Ovary (tissue), 9 donors: Measurements from ENCODE around the gene PGAP6. TPM values are rescaled to one million over a fixed set of nuclear protein-coding genes. Genes with fewer than 3 reads are reported as not detected.
A peak's percentile ranks its signal among the peaks of the same experiment; 100 is the strongest.

Experiments
- DNase-seq, 5 donors: peaks; one replicate each; pipeline ENCODE4 v3.0.0-alpha.2; 2019 to 2020
- H3K27ac ChIP-seq, 2 donors: fragments of 200-600 bp; one replicate each; pipeline versions ENCODE4 v1.5.1 to v1.8.0; 2019 to 2022
- H3K27me3 ChIP-seq: fragments of 200-600 bp; one replicate; pipeline ENCODE4 v1.8.0; 2022
- H3K36me3 ChIP-seq: fragments of 200-600 bp; sonication (generic); one replicate; pipeline ENCODE4 v1.5.1; 2019
- H3K4me1 ChIP-seq: one replicate; pipeline ENCODE4 v1.8.1; 2013; ENCODE audit warnings: mild to moderate bottlenecking, moderate library complexity; ENCODE audit not compliant: insufficient read depth
- H3K4me3 ChIP-seq: fragments of 200-600 bp; sonication (generic); one replicate; pipeline ENCODE4 v1.5.1; 2017
- H3K9me3 ChIP-seq, 2 donors: fragments of 200-600 bp in 1 of 2; sonication (generic) in 1 of 2; one replicate each; pipeline versions ENCODE4 v1.5.1 to v1.8.1; 2013 to 2019; ENCODE audit warnings: mild to moderate bottlenecking in 1 of 2, moderate library complexity in 1 of 2
- CTCF ChIP-seq, 3 donors: fragments of 450-650 bp in 2 of 3; fragments of 200-600 bp in 1 of 3; IDR thresholded peaks; one replicate each; pipeline versions ENCODE4 v1.5.1 to v1.8.0; 2016 to 2022; ENCODE audit warnings: antibody characterized with exemption in 3 of 3, mild to moderate bottlenecking in 1 of 3
- EP300 ChIP-seq: sonication (generic); formaldehyde crosslinking; IDR thresholded peaks from one replicate; pipeline ENCODE4 v1.6.1; 2017; ENCODE audit warnings: antibody characterized with exemption
- POLR2A ChIP-seq: fragments of 450-650 bp; IDR thresholded peaks from one replicate; pipeline ENCODE4 v1.6.1; 2017; ENCODE audit warnings: antibody characterized with exemption, mild to moderate bottlenecking, moderate library complexity
- WGBS, 3 donors: extraction: QIAGEN DNeasy Blood & Tissue Kit in 1 of 3; methylation state at CpG; one replicate each; pipeline versions ENCODE4 v1.1.5 to v1.1.7; 2013 to 2017; 5-methylcytosine and 5-hydroxymethylcytosine counted together
- intact Hi-C, 4 donors: fragments of 100-400 bp; cut with DNase I; formaldehyde crosslinking; loops; one replicate each; pipeline versions ENCODE4 v1.11.0 to v1.15.1; 2022 to 2023
- polyA plus RNA-seq, 2 donors: library from polyadenylated mRNA; stranded (reverse); fragments of 200-250 nt in 1 of 2; fragments of 350-450 nt in 1 of 2; fragmentation: Illumina TruSeq in 1 of 2; extraction: RNeasy Lipid Tissue Mini Kit (QIAGEN cat#74804) in 1 of 2; gene quantifications; one replicate each; pipeline ENCODE4 v1.2.3, GENCODE V29; 2013 to 2014
- total RNA-seq, 7 donors: library from RNA; depleted of rRNA in 2 of 7; stranded (reverse); fragments of >200 nt in 2 of 7; fragmentation: NEBNext Ultra II Directional in 3 of 7; extraction: Animal tissue kit (Norgen Biotek cat#: 25700) in 3 of 7; gene quantifications; one replicate each; pipeline versions ENCODE4 v1.1.0 to v1.2.4, GENCODE V29; 2016 to 2023
- donor health status: DM: no; HTN: no; CAD: no; lungs with moderate emphysema.
- donor health status: DM: no; HTN: no; CAD: no.
- donor health status: Bipolar disorder and iron deficiency.
- donor health status: DM: yes; HTN: yes; CAD: no.
- donor health status: DM: no; HTN: no; CAD: no.
- donor health status: DM: yes; HTN: yes; CAD: no.

PGAP6 gene
- total and polyA plus RNA-seq, 9 donors = 13.0 to 39.8 (median 19.4) TPM

- no peaks in the 10 kb centered on the region for H3K9me3 ChIP-seq
- H3K27me3 ChIP-seq = no peaks in the 10 kb centered on the region
- H3K4me3 ChIP-seq = no peak overlapping the region
- H3K4me1 ChIP-seq = peaks cover 4% of the 10 kb centered on the region
- peak in 2 of 5 donors; percentile 40 to 43 for DNase-seq
- no peak for TF ChIP-seq CTCF (IDR thresholded peaks at IDR 0.05)
- no peak for TF ChIP-seq POLR2A
- TF ChIP-seq EP300 = no peak
- H3K27ac ChIP-seq = no peak overlapping the region
- no peaks in the 10 kb centered on the region for H3K36me3 ChIP-seq
- intact Hi-C loops = loop anchor here in 2 of 4 donors (10.0 kb wide), 2 partner anchors 271 to 281 kb away; partner anchors contain the start of gene RHOT2 (in 1 of the 2)
- WGBS, 3 donors = 48 to 76% (median 63%) methylated on average over 33 of the region's 33 CpGs
Observed at GRCh38 chr16:383326-384051, 1.7 kb upstream of the PGAP6 start.

- no peaks in the 10 kb centered on the region for H3K9me3 ChIP-seq
- peak overlapping the region; percentile 63 for H3K4me3 ChIP-seq
- WGBS, 3 donors = 0 to 3% (median 1%) methylated on average over 3 to 73 of the region's 73 CpGs
- intact Hi-C loops = loop anchor here in 2 of 4 donors (10.0 kb wide), 2 partner anchors 274 to 284 kb away; partner anchors contain the start of gene RHOT2 (in 1 of the 2)
- H3K27ac ChIP-seq = peak overlapping the region in 1 of 2 donors; percentile 30
- peak in 3 of 5 donors; percentile 39 to 62 (median 51) for DNase-seq
- H3K4me1 ChIP-seq = peaks cover 4% of the 10 kb centered on the region
- no peaks in the 10 kb centered on the region for H3K27me3 ChIP-seq
- no peaks in the 10 kb centered on the region for H3K36me3 ChIP-seq
- TF ChIP-seq POLR2A = no peak
- no peak for TF ChIP-seq CTCF (IDR thresholded peaks at IDR 0.05)
- TF ChIP-seq EP300 = no peak
Observed at GRCh38 chr16:381012-381788, 578 bp downstream of the PGAP6 start.

GRCh38 chr16:380762-381011 is 1.1 kb downstream of the PGAP6 start:
- Histone ChIP-seq H3K27ac (peak overlapping the region in 1 of 2 donors; percentile 30), H3K36me3 (no peaks in the 10 kb centered on the region), H3K4me3 (peak overlapping the region; percentile 63), H3K27me3 (no peaks in the 10 kb centered on the region), H3K9me3 (no peaks in the 10 kb centered on the region), H3K4me1 (peaks cover 4% of the 10 kb centered on the region)
- 8 to 9% (median 9%) methylated on average over 9 to 12 of the region's 12 CpGs for WGBS, 3 donors
- DNase-seq = no peak
- intact Hi-C loops = loop anchor here in 2 of 4 donors (10.0 kb wide), 2 partner anchors 274 to 284 kb away; partner anchors contain the start of gene RHOT2 (in 1 of the 2)
- TF ChIP-seq CTCF (IDR thresholded peaks at IDR 0.05) (no peak), EP300 (no peak), POLR2A (no peak)

GRCh38 chr16:379961-380761 is 1.6 kb downstream of the PGAP6 start:
- Histone ChIP-seq H3K9me3 (no peaks in the 10 kb centered on the region), H3K27ac (no peak overlapping the region), H3K4me1 (peaks cover 4% of the 10 kb centered on the region), H3K27me3 (no peaks in the 10 kb centered on the region), H3K36me3 (no peaks in the 10 kb centered on the region), H3K4me3 (peak overlapping the region; percentile 63)
- intact Hi-C loops = loop anchor here in 2 of 4 donors (10.0 kb wide), 2 partner anchors 275 to 285 kb away; partner anchors contain the start of gene RHOT2 (in 1 of the 2)
- TF ChIP-seq EP300 (no peak), CTCF (IDR thresholded peaks at IDR 0.05) (no peak), POLR2A (no peak)
- DNase-seq = peak in 1 of 5 donors; percentile 27
- WGBS, 3 donors = 78 to 83% (median 83%) methylated on average over 27 of the region's 27 CpGs
